ENCODE data around the gene LMLN. TPM values are rescaled to one million over a fixed set of nuclear protein-coding genes. Genes with fewer than 3 reads are reported as not detected.

LMLN gene
- polyA plus RNA-seq, 3 donors = 0.41 to 1.3 (median 1.00) TPM

DNA sequence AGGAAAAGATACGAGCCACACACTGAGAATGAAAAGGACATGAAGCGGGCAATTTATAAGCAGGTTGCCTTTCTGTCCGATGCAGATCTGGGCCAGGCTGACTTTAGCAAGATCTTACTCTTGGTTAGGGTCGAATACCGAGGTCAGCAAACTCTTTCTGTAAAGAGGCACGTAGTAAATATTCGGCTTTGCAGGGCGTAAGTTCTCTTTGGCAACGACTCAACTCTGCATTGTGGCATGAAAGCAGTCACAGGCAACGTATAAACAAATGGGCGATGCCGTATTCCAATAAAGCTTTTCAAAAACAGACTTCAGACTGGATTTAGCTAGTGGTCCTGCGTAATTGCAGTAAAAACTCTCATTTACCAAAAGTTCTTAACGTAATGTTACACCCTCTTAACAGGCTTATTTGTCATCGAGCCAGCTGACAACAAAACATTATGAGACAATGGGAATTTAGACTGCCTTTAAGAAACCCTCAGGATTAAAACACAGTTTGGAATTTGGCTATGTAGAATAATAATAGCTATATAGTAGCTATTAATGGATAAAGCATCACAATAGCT lies 23.1 kb upstream of the LMLN start:
- no peaks in the 10 kb centered on the region for H4K20me1 ChIP-seq (ENCODE audit: insufficient read depth, low read length)
- Mint-ChIP-seq H3K9me3 (no peaks in the 10 kb centered on the region), H3K4me1 (no peaks in the 10 kb centered on the region), H3K36me3 (peaks cover 14 to 32% of the 10 kb centered on the region in 2 donors), H3K27ac (peak overlapping the region in 1 of 7 donors; percentile 9), H3K4me3 (no peak overlapping the region), H3K27me3 (ENCODE audit: low read depth in 3 of 3) (peaks cover 0 to 2% (median 0%) of the 10 kb centered on the region in 3 donors)
- H3K9ac ChIP-seq (ENCODE audit: insufficient read depth, low read length, poor library complexity, severe bottlenecking) = no peak overlapping the region
- H3K79me2 ChIP-seq (ENCODE audit: insufficient read depth, low read length) = no peaks in the 10 kb centered on the region
- H3K4me1 ChIP-seq (ENCODE audit: control insufficient read depth in 1 of 2, insufficient read depth in 2 of 2, low read length in 2 of 2) = no peaks in the 10 kb centered on the region
- peaks cover 0 to 5% of the 10 kb centered on the region in 2 donors for H3K36me3 ChIP-seq (replicated peaks in 1 of 2; ENCODE audit: control insufficient read depth in 1 of 2, insufficient read depth in 2 of 2, low read length in 2 of 2)
- H3K9me3 ChIP-seq (replicated peaks in 1 of 2; ENCODE audit: control insufficient read depth in 1 of 2, insufficient read depth in 1 of 2, low read length in 2 of 2) = no peaks in the 10 kb centered on the region
- H2AFZ ChIP-seq (ENCODE audit: insufficient read depth, low read depth, low read length, poor library complexity, severe bottlenecking) = no peak overlapping the region
- intact Hi-C loops (cut with micrococcal nuclease) = no loop called here
- DNase-seq = no peak
- H3K4me2 ChIP-seq (replicated peaks; ENCODE audit: extremely low read depth, low read length, poor library complexity, severe bottlenecking) = no peak overlapping the region
- no peak overlapping the region for H3K4me3 ChIP-seq (replicated peaks in 1 of 3; ENCODE audit: low read depth in 2 of 3, low read length in 3 of 3)
- TF ChIP-seq CTCF (IDR thresholded peaks at IDR 0.05) = no peak
- no peaks in the 10 kb centered on the region for H3K27me3 ChIP-seq (ENCODE audit: control insufficient read depth in 2 of 2, insufficient read depth in 2 of 2, low read length in 2 of 2)
- no peak overlapping the region for H3K27ac ChIP-seq (ENCODE audit: low read depth in 1 of 2, low read length in 2 of 2)
- WGBS (ENCODE audit: insufficient coverage) = over 99% methylated on average over 11 of the region's 15 CpGs

DNA sequence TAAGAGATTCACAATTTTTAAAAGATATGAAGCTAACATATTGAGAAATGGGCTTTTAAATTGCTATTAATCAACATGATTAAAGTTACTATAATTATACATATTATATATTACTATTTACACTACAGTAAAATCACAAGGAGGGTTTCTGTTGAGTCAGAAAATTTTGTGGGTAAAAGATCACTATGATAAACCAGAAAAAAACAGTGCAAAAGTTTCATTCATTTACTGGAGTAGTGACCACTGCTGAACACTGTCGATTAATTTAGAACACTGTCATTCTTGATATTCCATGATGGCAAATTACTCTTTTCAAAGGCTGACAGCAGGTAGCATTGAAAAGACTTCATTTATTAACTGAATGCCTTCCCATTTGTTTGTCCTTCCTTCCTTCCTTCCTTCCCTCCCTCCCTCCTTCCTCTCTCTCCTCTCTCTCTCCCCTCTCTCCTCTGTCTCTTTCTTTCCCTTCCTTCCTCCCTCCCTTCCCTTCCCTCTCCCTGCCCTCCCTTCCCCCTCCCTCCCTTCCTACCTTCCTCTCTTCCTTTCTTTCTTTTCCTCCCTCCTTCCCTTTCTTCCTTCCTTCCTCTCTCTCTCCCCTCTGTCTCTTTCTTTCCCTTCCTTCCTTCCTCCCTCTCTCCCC lies 19.2 kb upstream of the LMLN start:
- Histone ChIP-seq H3K4me3 (replicated peaks in 1 of 3; ENCODE audit: low read depth in 2 of 3, low read length in 3 of 3) (no peak overlapping the region), H3K4me1 (ENCODE audit: control insufficient read depth in 1 of 2, insufficient read depth in 2 of 2, low read length in 2 of 2) (no peaks in the 10 kb centered on the region), H3K36me3 (replicated peaks in 1 of 2; ENCODE audit: control insufficient read depth in 1 of 2, insufficient read depth in 2 of 2, low read length in 2 of 2) (peaks cover 0 to 3% of the 10 kb centered on the region in 2 donors), H3K9ac (ENCODE audit: insufficient read depth, low read length, poor library complexity, severe bottlenecking) (no peak overlapping the region), H3K79me2 (ENCODE audit: insufficient read depth, low read length) (no peaks in the 10 kb centered on the region), H3K27ac (ENCODE audit: low read depth in 1 of 2, low read length in 2 of 2) (no peak overlapping the region), H3K9me3 (replicated peaks in 1 of 2; ENCODE audit: control insufficient read depth in 1 of 2, insufficient read depth in 1 of 2, low read length in 2 of 2) (no peaks in the 10 kb centered on the region), H3K4me2 (replicated peaks; ENCODE audit: extremely low read depth, low read length, poor library complexity, severe bottlenecking) (no peak overlapping the region), H3K27me3 (ENCODE audit: control insufficient read depth in 2 of 2, insufficient read depth in 2 of 2, low read length in 2 of 2) (no peaks in the 10 kb centered on the region), H2AFZ (ENCODE audit: insufficient read depth, low read depth, low read length, poor library complexity, severe bottlenecking) (no peak overlapping the region), H4K20me1 (ENCODE audit: insufficient read depth, low read length) (no peaks in the 10 kb centered on the region)
- WGBS (ENCODE audit: insufficient coverage) = no CpG with 5 or more reads among the region's 1 CpG
- peaks cover 0 to 2% (median 0%) of the 10 kb centered on the region in 3 donors for H3K27me3 Mint-ChIP-seq (ENCODE audit: low read depth in 3 of 3)
- no peaks in the 10 kb centered on the region for H3K9me3 Mint-ChIP-seq
- no peak for TF ChIP-seq CTCF (IDR thresholded peaks at IDR 0.05)
- no peak overlapping the region for H3K4me3 Mint-ChIP-seq
- no peak overlapping the region for H3K27ac Mint-ChIP-seq
- H3K36me3 Mint-ChIP-seq = peaks cover 10 to 29% of the 10 kb centered on the region in 2 donors
- intact Hi-C loops (cut with micrococcal nuclease) = no loop called here
- DNase-seq = no peak
- no peaks in the 10 kb centered on the region for H3K4me1 Mint-ChIP-seq
